Measurements from ENCODE around the gene MAN2A2. TPM values are rescaled to one million over a fixed set of nuclear protein-coding genes. Genes with fewer than 3 reads are reported as not detected.

Gene MAN2A2
- total and polyA plus RNA-seq, 9 of the 15 experiments (the other 6 are each of a cell fraction or from before 2014, with no cell fraction given) = 7.3 to 151 (median 43.4) TPM

GRCh38 chr15:90915808-90916440 lies 12.8 kb downstream of the MAN2A2 start (continued):
- TF ChIP-seq, protein P1, sequence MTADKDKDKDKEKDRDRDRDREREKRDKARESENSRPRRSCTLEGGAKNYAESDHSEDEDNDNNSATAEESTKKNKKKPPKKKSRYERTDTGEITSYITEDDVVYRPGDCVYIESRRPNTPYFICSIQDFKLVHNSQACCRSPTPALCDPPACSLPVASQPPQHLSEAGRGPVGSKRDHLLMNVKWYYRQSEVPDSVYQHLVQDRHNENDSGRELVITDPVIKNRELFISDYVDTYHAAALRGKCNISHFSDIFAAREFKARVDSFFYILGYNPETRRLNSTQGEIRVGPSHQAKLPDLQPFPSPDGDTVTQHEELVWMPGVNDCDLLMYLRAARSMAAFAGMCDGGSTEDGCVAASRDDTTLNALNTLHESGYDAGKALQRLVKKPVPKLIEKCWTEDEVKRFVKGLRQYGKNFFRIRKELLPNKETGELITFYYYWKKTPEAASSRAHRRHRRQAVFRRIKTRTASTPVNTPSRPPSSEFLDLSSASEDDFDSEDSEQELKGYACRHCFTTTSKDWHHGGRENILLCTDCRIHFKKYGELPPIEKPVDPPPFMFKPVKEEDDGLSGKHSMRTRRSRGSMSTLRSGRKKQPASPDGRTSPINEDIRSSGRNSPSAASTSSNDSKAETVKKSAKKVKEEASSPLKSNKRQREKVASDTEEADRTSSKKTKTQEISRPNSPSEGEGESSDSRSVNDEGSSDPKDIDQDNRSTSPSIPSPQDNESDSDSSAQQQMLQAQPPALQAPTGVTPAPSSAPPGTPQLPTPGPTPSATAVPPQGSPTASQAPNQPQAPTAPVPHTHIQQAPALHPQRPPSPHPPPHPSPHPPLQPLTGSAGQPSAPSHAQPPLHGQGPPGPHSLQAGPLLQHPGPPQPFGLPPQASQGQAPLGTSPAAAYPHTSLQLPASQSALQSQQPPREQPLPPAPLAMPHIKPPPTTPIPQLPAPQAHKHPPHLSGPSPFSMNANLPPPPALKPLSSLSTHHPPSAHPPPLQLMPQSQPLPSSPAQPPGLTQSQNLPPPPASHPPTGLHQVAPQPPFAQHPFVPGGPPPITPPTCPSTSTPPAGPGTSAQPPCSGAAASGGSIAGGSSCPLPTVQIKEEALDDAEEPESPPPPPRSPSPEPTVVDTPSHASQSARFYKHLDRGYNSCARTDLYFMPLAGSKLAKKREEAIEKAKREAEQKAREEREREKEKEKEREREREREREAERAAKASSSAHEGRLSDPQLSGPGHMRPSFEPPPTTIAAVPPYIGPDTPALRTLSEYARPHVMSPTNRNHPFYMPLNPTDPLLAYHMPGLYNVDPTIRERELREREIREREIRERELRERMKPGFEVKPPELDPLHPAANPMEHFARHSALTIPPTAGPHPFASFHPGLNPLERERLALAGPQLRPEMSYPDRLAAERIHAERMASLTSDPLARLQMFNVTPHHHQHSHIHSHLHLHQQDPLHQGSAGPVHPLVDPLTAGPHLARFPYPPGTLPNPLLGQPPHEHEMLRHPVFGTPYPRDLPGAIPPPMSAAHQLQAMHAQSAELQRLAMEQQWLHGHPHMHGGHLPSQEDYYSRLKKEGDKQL (CRISPR knock-in tag; IDR thresholded peaks at IDR 0.05; ENCODE audit: borderline replicate concordance) = no peak
- no peak for TF ChIP-seq MXI1 (IDR thresholded peaks at IDR 0.05; ENCODE audit: low read depth, low read length)
- TF ChIP-seq ASH1L (IDR thresholded peaks at IDR 0.05; ENCODE audit: borderline replicate concordance, low read depth, partially characterized antibody) = no peak
- TF ChIP-seq RBFOX2 (IDR thresholded peaks at IDR 0.05; ENCODE audit: low read depth, low read length) = peak; percentile 70
- TF ChIP-seq, protein P2, sequence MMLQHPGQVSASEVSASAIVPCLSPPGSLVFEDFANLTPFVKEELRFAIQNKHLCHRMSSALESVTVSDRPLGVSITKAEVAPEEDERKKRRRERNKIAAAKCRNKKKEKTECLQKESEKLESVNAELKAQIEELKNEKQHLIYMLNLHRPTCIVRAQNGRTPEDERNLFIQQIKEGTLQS (IDR thresholded peaks at IDR 0.05) = peak; percentile 74
- TF ChIP-seq, protein P2 (CRISPR knock-in tag; conservative IDR thresholded peaks at IDR 0.05) = no peak
- TF ChIP-seq, protein P3, sequence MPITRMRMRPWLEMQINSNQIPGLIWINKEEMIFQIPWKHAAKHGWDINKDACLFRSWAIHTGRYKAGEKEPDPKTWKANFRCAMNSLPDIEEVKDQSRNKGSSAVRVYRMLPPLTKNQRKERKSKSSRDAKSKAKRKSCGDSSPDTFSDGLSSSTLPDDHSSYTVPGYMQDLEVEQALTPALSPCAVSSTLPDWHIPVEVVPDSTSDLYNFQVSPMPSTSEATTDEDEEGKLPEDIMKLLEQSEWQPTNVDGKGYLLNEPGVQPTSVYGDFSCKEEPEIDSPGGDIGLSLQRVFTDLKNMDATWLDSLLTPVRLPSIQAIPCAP (CRISPR knock-in tag; IDR thresholded peaks at IDR 0.05; ENCODE audit: borderline replicate concordance) = no peak
- TF ChIP-seq PURB (CRISPR knock-in tag; IDR thresholded peaks at IDR 0.05; ENCODE audit: low read depth) = no peak
- TF ChIP-seq, protein P4, sequence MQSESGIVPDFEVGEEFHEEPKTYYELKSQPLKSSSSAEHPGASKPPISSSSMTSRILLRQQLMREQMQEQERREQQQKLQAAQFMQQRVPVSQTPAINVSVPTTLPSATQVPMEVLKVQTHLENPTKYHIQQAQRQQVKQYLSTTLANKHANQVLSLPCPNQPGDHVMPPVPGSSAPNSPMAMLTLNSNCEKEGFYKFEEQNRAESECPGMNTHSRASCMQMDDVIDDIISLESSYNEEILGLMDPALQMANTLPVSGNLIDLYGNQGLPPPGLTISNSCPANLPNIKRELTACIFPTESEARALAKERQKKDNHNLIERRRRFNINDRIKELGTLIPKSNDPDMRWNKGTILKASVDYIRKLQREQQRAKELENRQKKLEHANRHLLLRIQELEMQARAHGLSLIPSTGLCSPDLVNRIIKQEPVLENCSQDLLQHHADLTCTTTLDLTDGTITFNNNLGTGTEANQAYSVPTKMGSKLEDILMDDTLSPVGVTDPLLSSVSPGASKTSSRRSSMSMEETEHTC (IDR thresholded peaks at IDR 0.05) = no peak
- TF ChIP-seq ZMIZ1 (IDR thresholded peaks at IDR 0.05; ENCODE audit: low read depth in 2 of 2, low read length in 2 of 2) = no peak
- TF ChIP-seq KAT7 (CRISPR knock-in tag; IDR thresholded peaks at IDR 0.05; ENCODE audit: borderline replicate concordance) = peak; percentile 34; the same call in 1 of the 2 replicates
- TF ChIP-seq BHLHE40 (IDR thresholded peaks at IDR 0.05; ENCODE audit: low read length) = peak; percentile 70
